Measurements from ENCODE around the gene CFDP1.

GRCh38 chr16:75319513-75320411 is 113.5 kb downstream of the CFDP1 start:
- TF ChIP-seq CTCF (conservative IDR thresholded peaks at IDR 0.05; ENCODE audit: low read depth, low read length) (no peak), EZH2phosphoT487 (IDR thresholded peaks at IDR 0.05; ENCODE audit: borderline replicate concordance, low read length) (no peak), EZH2 (IDR thresholded peaks at IDR 0.05; ENCODE audit: low read length, unreplicated experiment) (no peak)

Measured in PC-3 (cell line).